Endometrium (tissue), 2 donors: ENCODE results near the gene ZBTB7C.

Experiments used
- FAIRE-seq: peaks from 2 replicates; lab custom pipeline; 2012; peaks lifted over from hg19 to GRCh38; lab: Jason Lieb, UNC
- donor health status: control.
- donor health status: control.

Gene ZBTB7C

DNA sequence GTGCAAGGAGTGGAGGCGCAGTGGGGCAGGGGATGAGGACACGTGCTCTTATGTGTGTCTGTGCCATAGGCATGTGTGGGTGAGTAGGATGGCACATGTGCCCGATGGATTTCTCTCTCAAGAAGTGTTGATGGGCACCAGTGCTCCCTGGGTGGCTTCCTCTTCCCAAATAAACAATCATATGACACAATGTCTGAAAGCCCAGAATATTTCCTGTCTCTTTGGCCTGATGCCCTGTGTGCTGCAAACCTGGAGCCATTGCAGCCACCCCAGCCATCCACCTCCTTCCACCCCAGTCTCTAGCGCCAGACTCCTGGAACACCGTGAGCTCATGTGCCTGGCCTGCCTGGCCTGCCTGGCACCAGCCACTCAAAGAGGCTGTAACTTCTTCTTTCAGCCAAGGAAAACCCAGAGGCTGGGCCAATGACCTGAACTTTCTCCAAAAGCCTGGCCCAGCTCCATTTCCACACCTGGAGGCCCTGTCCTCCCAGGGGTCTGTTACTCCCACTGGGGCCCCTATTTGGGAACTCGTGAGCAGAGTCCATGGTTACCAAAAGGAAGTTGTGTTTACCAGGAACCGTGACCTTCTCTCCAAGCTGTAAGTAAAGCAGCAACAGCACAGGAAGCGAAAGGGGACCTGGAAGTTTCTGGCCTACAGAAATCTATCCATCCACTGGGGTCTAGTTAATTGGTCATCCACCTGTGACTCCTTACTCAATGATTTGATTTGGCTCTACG, 9.5 kb upstream of the ZBTB7C start:
- FAIRE-seq = no peak

DNA sequence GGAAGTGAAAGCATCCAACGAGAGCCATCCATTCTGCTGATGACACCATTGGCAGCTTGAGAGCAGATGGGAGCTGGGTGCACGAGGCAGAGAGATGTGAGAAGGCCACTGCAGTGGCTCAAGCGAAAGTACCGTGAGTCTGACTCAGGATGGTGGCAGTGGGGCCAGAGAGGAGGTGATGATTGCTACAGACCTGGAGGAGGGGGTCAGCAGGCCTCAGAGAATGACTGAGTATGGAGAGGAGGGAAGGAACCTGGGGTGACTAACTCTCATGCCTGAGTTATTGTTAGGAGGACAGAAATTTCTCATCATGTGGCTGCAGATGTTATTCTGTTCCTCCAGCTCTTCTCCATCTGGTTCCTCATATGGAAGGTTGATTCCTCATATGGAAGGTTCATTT, 8.8 kb upstream of the ZBTB7C start:
- no peak for FAIRE-seq

GRCh38 chr18:48413342-48413741, 4.2 kb upstream of the ZBTB7C start:
- FAIRE-seq = no peak

GRCh38 chr18:48412339-48412929, 3.3 kb upstream of the ZBTB7C start:
- FAIRE-seq = peak; percentile 35

GRCh38 chr18:48410095-48410920, 1.1 kb upstream of the ZBTB7C start:
- no peak for FAIRE-seq

GRCh38 chr18:48409591-48410094, 460 bp upstream of the ZBTB7C start:
- no peak for FAIRE-seq

GRCh38 chr18:48408111-48408726, 964 bp downstream of the ZBTB7C start:
- FAIRE-seq = no peak

DNA sequence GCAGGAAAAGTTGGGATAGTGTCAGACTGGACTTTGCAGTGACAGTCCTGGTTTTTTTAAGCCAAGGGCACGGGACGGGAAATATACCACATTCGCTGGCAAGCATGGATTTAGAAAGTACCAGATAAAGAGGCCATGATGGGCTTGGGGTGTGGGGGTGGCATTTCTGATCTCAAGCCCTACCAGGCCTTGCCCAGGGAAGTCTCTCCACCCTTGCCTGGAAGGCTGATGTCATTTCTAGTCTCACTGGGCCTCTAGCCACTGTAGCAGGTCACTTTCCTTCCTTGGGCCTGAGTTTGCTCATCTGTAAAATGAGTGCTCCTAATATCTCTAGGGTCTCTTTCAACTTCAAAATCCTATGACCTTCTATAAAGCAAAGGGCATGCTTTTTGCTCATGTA, 1.8 kb downstream of the ZBTB7C start:
- FAIRE-seq = no peak

GRCh38 chr18:48405978-48406377, 3.2 kb downstream of the ZBTB7C start:
- no peak for FAIRE-seq

DNA sequence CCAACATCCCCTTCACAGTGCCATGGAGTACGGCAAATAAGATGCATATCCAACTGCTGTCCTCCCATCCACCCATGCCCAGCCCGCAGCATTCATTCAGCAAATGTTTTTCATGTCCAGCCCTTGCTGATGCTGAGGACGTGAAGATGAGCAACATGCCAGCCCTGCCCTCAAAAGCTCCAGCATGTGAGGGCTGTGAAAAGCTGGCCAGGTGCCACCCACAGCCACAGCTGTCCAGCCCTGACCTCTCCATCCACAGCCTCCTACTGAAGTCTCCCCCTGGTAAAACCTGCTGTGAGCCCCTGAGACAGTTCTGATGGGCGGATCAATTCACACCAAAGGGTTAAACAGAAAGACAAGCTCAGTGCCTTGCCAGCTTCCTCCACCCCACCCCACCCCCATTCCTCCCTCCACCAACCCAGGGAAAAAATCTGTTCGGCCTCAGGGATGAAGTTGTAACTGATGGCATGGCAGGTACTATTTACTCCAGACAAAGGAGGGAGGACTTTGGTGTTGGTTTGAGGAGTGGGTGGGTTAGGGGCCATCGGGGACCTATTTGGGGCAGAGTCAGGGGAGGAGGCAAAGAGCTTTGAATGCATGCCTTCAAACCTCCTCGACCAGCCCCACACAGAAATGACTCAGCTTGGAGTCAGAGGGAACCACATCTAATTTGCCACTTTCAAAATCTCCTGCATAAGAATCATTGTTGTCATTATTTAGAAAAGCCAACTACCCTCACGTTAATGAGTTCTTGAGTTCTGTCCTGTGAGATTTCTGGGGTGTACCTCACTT, 4.3 kb downstream of the ZBTB7C start:
- no peak for FAIRE-seq

DNA sequence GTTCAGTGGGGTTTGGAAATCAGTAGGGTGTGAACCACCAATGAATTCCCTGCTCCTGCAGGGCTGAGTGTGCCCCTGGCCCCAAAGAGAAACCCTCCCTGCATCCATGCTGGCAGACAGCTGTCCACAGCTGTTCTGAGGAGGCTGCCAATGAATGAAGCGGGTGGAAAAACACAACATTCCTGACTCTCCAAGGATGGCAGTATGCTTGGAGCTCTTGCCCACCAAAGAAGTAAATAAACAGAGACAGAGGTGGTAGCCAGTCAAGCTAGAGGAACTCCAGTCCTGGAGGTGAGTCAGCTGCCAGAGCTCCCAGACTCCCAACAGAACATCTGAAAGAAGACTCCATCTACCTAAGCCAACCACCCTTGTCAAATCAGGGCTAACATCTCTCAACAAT, 6.2 kb downstream of the ZBTB7C start:
- no peak for FAIRE-seq

DNA sequence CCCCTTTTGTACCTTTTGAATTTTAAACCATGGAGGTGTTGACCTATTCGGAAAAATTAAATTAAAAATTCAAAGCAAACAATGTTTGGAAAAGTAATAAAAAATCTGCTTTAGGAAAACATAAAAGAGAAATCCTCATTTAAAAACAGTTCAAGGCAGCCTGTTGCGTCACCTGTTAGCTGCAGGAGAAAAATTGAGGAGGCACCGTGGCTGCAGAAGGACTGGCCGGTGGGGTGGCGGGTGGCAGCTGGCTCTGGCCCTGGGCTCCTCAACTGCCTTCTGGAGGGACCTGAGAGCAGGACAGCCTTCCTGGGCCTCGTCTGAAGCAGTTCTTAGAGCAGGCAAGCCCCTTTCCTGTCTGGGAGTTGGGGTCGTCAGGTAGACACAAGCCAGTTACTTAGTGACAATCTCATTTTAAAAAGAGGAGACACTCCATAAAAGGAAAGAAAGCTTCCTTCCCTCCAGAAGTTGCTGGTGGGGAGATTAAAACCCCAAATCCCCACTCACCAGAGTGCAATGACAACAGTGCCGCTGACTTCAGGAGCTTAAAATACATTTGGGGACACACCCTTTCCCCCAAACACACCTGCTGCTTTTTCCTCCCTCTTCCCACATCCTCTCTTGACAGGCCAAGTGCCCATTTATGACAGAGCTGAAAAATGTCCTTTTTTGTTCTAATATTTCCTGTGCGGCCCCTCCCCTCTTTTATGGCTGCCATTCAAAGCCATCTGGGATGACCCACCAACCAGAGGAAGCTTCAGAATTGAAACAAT, 9.7 kb downstream of the ZBTB7C start:
- no peak for FAIRE-seq

DNA sequence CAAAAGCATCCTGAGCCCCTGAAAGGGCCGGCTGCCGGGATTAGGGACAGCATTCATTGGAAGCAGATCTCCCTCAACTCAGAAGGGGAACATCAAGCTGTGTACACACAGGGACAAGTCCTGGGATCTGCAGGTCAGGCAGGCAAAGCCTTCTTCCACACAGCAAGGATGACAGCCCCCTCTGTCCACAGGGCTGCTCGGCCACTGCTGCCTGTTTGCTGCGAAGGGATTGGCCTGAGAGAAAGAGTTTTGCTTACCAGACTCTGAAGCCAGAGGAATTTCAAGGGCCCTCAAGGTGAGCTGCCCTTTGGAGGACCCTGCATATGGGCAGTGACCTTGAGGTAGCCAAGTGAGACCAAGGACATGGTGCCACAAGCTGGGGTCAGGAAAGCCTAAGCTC, 11.1 kb downstream of the ZBTB7C start:
- no peak for FAIRE-seq

GRCh38 chr18:48397021-48397420, 12.2 kb downstream of the ZBTB7C start:
- no peak for FAIRE-seq

DNA sequence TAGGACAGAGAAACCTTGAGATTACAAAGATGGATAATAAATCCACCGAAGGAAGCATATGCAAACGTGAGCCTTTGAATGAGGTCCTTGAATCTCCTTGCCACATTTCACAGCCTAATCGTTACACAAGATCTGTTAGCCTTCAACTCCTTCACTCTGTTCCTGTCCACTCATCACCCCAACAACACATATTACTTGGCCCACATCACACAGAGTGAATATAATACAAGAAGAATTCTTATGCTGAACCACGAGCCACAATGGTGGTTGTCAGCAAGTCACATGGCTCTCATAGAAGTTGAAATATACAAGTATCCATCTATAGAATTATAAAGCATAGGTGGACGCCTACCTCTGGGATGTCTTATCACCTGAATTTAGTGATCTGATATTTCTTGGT, 12.6 kb downstream of the ZBTB7C start:
- FAIRE-seq = no peak

- FAIRE-seq = no peak
Observed at GRCh38 chr18:48395646-48396045, 13.5 kb downstream of the ZBTB7C start.

- no peak for FAIRE-seq
Observed at GRCh38 chr18:48394176-48394575, 15.0 kb downstream of the ZBTB7C start.

- no peak for FAIRE-seq
Observed at GRCh38 chr18:48393776-48394175, 15.4 kb downstream of the ZBTB7C start.

DNA sequence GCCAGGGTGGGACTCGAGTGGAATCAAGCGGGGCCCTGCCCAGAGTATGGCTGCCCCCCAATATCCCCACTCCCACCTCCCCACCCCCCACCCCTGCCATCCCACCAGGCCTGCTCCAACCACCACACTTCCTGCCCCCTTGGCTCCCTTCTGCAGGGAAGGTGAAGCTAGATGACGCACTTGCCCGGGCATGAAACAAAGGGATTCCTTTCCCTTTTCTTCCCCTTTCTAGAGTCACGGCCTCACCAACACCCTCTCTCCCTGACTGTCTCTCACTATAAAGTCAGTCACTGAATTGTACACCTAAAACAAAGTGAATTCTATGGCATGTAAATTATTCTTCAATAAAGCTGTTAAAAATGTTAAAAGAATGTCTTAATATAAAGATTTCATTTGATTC, 16.0 kb downstream of the ZBTB7C start:
- FAIRE-seq = no peak

- no peak for FAIRE-seq
Observed at GRCh38 chr18:48392268-48392667, 16.9 kb downstream of the ZBTB7C start.

- no peak for FAIRE-seq
Observed at GRCh38 chr18:48391868-48392267, 17.3 kb downstream of the ZBTB7C start.
